ENCODE results near the gene RPL36AL.
A peak's percentile ranks its signal among the peaks of the same experiment; 100 is the strongest.
"Not testable (repeated sequence)": the region's sequence is repeated elsewhere in the genome, so short reads cannot be mapped to it uniquely, and the experiment has no call there.

Gene RPL36AL

DNA sequence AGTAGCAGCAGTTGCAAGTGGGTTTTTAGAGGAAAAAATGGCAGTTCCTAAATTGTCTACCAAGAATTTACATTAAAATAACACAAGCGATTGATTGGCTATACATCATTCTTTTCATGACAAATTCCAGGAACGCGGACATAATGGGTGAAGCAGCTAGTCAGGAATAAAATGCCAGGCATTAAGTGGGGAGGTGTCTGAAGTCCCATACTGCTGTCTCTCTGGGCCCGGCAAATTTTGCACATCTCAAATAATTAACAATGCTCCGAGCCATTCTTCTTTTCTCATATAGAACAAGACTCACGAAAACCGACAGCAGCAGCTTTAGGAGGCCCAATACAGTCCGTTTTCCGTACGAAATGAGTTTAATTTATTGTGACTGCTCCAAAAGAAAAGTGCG is 696 bp downstream of the RPL36AL start:
- DNase-seq (ENCODE audit: low spot score) = no peak

DNA sequence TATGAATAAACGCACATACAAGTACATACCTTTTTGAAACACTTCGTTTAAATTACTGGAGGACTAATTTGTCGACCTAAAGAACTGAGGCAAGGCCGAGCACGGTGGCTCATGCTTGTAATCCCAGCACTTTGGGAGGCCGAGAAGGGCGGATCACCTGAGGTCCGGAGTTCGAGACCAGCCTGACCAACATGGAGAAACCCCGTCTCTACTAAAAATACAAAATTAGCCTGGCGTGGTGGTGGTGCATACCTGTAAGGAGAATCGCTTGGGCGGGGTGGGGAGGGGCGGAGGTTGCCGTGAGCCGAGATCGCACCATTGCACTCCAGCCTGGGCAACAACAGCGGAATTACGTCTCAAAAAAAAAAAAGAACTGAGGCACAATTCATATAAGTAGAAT is 1.2 kb downstream of the RPL36AL start:
- not testable (repeated sequence) for DNase-seq (ENCODE audit: low spot score)

DNA sequence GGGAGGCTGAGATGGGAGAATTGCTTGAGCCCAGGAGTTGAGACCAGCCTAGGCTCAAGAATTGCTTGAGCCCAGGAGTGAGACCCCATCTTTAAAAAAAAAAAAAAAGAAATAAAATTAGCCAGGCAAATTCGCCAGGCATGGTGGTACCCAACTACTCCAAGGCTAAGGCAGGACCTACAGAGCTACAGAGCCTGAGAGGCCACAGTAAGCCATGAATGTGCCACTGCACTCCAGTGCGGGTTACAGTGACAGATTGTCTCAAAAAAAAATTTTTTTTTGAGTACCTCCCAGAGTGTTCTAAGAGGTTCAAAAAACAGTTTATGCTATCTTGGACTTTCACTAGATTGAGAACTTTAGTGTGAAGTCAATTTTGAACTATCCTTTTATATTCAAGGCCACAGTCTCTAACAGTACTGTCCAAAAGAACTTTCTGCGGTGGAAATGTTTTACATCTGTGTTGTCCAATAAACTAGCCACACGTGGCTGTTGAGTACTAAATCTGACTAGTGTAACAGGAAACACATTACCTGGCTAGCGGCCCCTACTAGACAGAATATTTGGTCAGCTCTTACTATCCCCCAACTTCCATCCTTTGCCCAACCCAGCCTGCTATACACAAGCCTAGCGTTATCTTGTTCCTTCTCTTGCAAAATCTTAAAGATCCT is 2.4 kb downstream of the RPL36AL start:
- DNase-seq (ENCODE audit: low spot score) = no peak

DNA sequence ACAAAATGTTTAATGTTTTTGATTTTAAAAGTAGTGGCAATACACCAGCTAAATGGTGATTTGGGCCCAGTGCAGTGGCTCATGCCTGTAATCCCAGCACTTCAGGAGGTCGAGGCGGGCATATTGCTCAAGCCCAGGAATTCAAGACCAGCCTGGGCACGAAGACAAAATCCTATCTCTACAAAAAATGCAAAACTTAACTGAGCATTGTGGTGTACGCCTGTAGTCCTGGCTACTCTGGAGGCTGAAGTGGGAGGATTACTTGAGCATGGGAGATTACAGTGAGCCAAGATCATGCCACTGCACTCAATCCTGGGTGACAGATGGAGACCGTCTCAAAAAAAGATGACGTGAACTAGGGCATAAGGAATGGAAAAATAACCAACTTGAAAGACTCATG is 4.7 kb downstream of the RPL36AL start:
- DNase-seq (ENCODE audit: low spot score) = no peak

GRCh38 chr14:49614196-49614595 is 6.2 kb downstream of the RPL36AL start:
- DNase-seq (ENCODE audit: low spot score) = no peak

DNA sequence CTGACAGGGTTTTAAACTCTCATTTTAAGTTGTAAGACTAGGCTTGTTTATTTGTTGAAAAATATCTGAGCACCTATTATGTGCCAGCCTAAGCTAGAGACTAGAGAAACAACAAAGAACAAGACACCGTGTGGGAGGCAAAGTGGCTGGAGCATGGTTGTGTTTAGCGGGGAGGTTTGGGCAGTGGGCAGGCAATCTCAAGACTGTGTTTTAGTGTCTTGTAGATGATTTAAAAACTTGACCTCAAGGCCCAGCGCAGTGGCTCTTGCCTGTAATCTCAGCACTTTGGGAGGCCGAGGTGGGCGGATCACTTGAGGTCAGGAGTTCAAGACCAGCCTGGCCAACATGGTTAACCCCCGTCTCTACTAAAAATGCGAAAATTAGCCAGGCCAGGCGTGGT is 7.8 kb downstream of the RPL36AL start:
- no peak for DNase-seq (ENCODE audit: low spot score)

- DNase-seq (ENCODE audit: low spot score) = no peak
Observed at GRCh38 chr14:49612251-49612650, 8.2 kb downstream of the RPL36AL start.

GRCh38 chr14:49607583-49607982 is 12.8 kb downstream of the RPL36AL start:
- DNase-seq (ENCODE audit: low spot score) = no peak

DNA sequence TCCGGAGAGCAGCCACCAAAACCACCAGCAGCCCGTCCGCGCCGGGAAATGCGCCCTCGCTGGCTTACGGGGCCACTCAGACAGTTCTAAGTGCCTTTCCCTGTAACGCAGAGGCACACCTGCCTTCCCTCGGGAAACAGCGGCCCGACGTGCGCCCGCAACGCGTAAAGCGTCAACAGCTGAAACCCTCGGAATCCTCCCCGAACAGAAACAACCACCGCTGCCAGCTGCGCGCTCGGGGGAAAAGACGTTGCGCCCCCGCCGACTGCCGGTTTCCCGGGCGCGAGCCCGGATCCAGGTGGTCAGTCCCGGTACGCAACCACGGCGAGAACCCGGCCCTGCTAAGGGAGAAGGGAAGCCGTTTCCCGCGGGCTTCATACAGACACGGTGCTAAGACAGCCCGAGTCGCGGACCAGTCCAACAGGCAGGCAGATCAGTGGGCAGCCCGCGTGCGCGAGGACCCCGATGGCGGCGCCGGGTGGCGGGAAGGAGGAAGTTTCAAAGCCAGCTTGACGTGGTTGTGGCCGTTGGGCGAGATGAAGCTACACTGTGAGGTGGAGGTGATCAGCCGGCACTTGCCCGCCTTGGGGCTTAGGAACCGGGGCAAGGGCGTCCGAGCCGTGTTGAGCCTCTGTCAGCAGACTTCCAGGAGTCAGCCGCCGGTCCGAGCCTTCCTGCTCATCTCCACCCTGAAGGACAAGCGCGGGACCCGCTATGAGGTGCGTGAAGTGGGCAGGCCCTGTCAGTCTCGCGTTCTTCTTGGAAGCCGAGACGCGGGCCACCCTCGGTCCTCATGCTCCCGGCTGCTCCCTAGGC is 21.7 kb downstream of the RPL36AL start, which contains the start of gene LRR1:
Gene LRR1 (plus strand): TSS at position 456 of the 816 bp plus-strand sequence. CDS start 81 bp downstream, at position 537.
- peak; percentile 83 for DNase-seq (ENCODE audit: low spot score)

DNA sequence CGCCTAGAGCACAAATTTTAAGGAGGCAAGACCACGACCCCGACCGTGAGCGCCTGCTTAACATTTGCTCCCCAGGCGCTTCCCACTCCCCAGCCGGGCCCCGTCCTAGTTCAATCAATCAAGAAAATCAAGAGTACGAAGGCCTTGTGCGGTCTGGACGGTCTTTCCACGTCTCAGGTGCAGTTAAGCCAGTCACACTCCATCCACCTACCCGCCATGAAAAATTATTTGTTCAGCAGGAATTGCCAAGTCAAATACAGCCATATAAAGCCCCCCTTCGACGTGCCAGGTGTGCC is 22.3 kb downstream of the RPL36AL start:
- no peak for DNase-seq (ENCODE audit: low spot score)

DNA sequence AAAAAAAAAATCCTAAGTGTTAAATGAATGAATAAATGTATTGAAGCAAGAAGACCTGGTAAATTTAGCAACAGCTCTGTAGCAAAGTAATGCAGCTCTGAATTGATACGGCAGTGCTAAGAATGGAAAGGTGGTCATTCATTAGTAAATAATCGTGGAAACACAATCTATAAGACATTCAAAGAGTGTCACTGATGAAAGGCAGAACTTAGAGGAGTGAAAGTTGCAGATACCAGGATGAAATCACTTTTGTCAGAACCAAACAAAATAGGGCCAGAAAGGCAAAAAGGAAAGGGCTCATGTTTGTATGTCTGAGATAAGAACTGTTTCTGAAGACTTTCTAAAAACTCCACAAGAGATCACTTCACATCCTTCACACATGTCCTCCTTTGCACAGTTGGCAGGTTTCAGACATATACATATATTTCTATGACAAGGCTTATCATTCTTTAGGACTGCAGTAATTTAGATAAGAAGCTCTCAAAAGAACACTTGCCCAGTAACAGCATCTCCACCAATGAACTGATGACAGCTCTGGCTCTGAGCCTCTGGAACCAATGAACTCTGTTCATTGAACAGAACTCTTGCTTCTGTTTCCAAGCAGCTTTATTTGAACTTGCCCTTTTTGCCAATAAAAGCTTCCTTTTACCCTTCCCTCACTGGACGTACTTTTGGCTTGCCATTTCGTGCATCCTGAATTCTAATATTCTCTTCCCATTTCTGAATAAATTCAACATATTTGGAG is 25.9 kb downstream of the RPL36AL start:
- no peak for DNase-seq (ENCODE audit: low spot score)

DNA sequence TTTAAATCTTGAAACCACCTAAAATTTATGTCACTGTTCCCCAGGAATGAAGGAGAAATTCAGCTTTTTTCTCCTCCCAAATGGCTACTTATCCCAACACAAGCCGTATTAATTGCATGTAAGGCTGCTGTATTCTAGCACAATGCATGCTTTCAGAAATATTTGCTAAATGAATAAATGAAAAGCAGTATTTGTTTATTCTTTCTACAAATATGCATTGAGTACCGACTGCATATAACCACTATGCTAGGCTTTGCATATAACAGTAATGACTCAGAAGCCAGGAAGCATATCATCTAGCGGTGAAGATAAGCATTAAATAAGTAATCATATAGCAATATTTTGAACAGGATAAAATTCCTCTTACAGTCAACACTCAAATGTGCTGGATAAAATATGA is 27.4 kb downstream of the RPL36AL start:
- DNase-seq (ENCODE audit: low spot score) = no peak

DNA sequence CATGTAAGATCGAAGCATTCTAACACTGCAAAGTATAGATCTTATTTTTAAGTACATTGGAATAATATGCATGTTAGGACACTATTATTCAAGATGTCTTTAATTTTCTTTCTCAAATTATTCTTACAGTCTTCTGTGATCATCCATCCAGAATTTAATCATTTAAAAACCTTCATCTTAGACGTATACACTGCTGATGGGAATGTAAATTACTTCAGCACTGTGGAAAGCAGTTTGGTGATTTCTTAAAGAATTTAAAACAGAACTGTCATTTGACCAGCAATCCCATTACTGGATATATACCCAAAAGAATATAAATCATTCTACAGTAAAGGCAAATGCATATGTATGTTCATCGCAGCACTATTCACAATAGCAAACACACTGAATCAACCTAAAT is 31.0 kb downstream of the RPL36AL start:
- DNase-seq (ENCODE audit: low spot score) = no peak

DNA sequence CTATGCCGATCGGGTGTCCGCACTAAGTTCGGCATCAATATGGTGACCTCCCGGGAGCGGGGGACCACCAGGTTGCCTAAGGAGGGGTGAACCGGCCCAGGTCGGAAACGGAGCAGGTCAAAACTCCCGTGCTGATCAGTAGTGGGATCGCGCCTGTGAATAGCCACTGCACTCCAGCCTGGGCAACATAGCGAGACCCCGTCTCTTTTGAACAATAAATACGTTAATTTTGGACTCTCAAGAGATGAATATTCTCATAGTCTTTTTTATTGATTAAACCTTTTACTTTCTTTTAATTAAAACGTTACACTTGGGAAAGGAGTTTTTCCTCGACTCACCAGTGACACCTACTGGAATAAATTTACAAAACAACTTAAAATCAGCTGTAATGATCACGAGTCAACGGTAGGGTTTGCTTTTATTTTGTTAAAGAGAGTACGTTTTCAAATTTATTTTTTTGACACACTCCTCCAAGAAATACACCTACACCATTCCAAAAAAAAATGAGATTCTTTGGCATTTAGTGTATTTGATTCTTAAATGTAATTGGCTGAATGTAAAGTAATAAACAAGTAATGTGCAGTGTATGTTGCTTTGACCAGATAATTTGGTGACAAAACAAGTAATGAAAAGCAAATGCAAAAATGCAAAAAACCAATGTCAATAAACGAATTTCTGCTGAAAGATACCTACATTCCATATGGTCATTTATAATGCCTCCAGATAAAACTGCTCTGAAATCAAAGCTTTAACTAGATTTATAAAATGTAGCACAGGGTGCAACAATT is 33.6 kb downstream of the RPL36AL start:
- DNase-seq (ENCODE audit: low spot score) = peak; percentile 76

DNA sequence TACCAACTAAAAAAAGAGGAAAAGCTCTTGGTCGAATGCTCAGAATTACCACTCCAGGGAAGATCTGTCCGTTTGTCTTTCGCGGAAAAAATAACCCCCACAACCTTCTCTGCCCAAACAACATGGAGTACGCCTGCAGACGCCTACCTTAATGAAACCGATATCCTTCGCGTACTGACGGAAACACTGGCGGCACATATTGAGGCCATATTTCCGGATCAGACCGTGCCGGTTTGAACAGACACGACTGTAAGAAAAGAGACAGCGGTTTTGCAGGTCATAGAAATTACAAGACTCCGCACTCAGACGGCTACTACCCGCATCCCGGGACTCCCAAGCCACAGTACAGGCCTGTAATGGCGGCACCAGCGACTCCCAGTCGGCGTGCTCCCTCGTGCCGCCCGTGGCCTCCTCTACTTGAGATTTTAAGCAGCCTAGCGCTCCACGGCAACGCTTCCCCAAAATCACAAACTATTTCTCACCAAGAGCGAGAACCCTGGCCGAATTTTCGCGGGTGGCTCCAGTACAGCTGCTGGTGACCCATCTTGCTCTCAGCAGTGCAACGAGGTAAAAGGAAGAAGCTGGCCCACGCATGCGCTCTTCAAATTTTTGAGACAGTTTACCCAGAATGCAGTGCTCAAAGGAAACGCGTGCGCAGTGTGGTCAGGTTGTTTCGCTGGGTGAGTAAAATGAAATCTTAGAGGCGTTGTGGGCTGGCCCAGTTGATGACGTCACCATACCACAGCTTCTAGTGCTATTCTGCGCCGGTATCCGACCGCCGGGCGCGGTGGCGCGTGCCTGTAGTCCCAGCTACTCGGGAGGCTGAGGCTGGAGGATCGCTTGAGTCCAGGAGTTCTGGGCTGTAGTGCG is 34.4 kb downstream of the RPL36AL start, which contains the start of gene RPS29:
Gene RPS29 (minus strand): TSS at position 578 of the 870 bp plus-strand sequence. CDS start 34 bp downstream, at position 544.
- peak; percentile 99 for DNase-seq (ENCODE audit: low spot score)

DNA sequence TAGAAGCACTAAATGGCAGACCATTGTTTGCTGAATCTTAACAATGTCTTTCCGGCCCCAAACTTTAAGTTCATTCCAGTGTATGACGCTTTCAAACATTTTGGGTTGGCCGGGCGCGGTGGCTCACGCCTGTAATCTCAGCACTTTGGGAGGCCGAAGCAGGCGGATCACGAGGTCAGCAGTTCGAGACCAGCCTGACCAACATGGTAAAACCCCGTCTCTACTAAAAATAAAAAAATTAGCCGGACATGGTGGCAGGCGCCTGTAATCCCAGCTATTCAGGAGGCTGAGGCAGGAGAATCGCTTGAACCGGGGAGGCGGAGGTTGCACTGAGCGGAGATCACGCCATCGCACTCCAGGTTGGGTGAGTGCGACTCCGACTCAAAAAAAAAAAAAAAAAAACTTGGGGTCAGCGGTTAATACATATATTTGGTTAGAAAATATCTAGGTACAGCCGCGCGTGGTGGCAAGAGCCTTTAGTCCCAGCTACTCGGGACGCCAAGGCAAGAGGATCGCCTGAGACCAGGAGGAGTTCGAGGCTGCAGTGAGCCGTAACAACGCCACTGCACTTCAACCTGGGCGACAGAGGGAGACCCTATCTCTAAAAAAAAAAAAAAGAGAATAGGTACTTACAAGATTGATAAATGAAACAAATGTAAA is 35.3 kb downstream of the RPL36AL start:
- DNase-seq (ENCODE audit: low spot score) = not testable (repeated sequence)

DNA sequence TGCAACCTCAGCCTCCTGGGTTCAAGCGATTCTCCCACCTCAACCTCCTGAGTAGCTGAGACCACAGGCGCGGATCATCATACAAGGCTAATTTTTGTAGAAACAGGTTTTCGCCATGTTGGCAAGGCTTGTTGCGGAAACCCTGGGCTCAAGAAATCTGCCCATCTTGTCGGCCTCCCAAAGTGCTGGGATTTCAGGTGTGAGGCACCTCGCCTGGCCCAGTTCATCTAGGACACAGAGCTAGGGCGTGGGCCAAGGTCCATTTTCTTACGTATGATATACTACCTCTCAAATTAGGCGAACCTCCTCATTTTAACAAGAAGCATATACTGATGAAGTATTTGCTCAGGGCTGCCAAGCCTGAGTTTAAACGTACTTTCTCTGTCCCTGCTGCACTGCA is 36.4 kb downstream of the RPL36AL start:
- DNase-seq (ENCODE audit: low spot score) = no peak

DNA sequence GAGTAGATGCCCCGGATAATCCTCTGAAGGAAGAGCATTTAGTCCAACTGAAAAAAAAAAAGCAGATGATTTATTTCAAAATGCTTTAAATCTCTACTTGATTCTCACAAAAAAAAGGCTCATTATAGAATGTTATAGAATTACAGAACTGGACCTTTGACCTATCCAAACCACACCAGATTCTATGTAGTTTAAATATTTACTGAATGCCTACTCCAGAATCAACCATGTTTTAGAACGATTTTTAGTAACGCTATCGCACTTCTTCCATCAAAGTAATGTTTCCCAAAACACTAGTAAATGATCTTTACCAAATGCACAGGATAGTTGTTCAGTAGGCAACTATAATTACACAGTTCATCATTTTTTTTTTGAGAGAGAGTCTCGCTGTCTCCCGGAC is 36.8 kb downstream of the RPL36AL start:
- no peak for DNase-seq (ENCODE audit: low spot score)

- no peak for DNase-seq (ENCODE audit: low spot score)
Observed at GRCh38 chr14:49582113-49582977, 38.1 kb downstream of the RPL36AL start.
